ENCODE data around the gene SKI.

SKI gene

DNA sequence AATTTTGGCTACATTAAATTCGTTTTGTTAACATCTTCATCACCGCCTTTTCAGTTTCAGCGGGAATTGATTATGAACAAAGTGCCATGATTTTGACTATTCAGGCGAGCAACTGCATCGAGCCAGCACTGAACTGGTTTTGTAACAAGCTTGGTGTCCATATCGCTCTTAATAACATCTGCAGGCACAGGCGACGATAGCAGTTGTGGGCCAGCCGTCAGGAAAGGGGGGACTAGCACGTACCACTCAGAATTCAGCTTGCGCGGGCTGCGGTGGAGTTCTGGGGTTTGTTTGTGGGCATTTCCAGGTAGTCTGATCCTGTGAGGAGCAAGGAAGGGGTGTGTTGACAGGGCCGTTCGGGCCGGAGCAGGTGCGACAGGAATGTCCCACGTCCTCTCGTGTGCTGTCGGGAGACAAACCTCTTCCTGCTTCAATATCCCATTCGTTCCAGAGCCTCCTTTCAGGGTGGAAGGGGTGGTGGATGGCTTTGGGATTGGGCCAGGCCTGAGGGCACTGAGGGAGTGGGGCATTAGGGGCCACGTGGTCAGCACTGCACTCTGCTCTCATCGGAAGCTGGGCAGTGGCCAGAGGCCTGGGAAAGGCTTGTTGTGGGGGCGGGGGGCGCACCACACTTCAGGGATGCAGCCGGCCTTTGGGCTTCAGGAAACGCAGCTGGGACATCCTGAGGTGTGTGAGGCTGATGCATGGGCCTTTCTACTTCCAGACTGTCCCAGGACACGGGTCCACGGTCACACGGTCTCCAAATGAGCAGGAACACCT lies 39.1 kb downstream of the SKI start:
- DNase-seq, result no peak

DNA sequence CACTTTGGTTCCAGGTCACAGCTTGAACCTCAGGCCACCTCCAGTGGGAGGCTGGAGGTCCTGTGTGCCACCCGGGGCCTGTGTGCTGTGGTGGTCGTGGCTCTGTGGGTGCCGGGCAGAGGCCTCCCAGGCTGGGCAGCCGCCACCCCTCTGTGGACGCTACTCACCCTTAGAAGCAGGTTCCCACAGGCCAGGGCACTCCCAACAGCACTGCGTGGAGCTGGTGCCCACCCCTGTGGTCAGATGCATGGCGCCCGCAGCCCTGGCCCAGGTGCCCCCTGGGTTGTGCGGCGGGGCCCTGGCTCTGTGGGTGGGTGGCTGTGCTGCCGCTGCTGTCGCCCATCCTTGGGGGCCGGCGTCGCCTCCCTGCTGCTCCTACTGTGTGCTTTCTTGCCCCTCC lies 39.7 kb downstream of the SKI start:
- DNase-seq, result no peak

DNA sequence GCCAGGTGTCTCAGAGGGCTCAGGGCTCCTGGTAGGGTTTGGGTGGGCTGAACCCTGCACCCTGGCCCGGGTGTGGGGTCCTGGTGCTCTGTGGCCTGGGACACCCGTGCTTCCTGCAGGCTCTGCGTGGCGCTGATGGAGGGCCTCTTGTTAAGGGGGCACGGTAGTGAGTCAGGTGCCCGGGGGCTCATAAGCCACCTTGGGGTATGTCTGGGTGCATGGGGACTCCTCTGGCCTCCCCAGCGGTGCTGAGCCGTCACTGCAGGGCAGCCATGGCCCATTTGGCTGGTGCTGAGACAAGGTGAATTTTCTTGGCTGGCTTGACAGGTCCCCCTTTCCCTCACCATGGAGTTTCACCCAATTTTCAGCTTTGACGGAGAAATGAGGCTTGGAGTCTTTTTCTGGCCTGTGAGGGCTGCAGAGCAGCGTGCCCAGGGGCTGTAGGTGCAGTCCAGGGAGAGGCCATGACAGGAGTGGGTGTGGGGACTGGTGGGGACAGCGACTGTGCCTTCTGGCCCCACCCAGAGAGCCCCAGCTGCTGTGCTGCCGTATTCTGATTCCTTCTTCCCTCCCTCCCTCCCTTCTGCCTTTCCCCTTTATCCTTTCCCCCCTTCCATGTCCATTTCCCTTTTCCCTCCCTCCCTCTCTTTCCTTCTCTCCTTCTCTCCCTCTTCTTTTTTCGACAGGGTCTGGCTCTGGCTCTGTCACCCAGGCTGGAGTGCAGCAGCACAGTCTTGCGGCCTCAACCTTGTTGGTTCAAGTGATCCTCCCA lies 40.4 kb downstream of the SKI start:
- no peak for DNase-seq

DNA sequence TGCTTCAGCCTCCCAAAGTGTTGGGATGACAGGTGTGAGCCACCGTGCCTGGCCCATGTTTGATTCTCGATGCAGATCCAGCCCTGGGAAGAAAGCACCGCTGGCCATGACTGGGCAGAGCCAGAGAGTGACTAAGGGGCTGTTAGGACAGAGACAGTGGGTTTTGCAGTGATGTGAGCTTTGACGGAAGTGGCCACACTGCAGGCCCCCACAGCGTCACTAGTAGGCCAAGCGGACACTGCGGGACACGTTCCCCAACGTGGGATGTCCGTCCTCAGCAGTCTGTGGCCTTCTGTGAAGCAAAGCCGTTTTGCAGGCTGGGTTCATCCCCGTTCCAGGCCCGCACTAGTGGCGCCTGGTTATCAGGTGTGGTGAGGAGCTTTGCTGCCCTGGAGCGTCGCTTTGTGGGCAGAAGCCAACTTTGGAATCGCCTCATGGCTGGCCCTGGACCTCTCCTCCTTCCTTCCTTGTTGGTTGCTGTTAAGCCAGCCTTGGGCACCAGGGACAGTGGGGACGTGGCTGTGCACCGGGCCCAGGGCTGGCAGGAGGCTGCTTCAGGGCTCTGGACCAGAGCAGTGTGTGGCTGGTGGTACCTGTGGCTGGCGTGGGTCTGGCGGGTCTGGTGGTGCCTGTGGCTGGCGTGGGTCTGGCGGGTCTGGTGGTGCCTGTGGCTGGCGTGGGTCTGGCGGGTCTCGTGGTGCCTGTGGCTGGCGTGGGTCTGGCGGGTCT lies 41.2 kb downstream of the SKI start:
- no peak for DNase-seq

DNA sequence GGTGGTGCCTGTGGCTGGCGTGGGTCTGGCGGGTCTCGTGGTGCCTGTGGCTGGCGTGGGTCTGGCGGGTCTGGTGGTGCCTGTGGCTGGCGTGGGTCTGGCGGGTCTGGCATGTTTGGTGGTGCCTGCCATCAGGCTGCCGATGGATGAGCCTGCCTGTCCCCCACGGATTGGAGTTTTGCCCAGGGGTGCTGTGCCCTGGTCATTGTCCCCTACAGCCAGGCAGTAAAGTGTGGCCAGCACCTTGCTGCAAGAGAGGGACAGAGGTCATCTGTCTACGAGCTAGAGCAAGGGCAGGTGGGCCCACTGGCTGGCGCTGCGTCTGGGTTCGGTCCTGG lies 41.8 kb downstream of the SKI start:
- no peak for DNase-seq

DNA sequence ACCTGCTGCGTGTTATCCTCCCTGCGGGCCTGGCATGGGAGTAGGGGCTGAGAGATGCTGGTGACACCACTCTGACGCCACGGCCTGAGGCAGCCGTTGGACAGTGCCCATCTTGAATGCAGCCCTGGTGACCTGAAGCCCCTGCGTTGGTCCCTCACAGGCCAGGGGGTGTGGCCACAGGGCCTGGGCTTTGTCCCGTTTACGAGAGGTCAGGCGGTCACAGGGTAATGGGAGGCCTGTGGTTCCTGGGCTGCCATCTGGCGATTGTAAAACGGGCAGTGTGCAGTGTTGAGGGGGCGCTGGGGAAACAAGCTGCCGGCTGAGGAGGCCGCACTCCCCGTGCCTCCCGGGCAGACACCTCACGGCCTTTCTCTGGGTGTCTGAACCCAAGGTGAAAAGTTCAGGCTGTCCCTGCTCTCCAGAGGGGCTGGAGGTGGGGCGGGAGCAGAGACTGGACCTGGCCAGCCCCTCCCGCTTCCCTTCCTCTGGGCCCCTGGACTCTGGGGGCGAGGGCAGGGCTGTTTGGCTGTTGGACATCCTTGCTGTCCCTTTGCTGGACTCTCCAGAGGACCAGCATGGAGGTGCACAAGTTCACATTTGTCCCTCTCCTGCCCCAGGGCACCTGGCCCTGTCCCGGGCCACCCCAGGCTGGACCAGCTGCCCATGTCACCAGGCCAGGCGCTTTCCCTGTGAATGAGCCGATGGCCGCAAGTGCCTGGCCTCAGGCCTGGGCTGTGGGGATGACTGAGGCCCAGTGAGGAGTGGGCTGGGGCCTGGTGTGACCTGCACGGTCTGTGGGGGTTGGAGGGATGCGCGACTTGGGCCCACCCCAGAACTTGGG lies 42.4 kb downstream of the SKI start:
- DNase-seq, result no peak

DNA sequence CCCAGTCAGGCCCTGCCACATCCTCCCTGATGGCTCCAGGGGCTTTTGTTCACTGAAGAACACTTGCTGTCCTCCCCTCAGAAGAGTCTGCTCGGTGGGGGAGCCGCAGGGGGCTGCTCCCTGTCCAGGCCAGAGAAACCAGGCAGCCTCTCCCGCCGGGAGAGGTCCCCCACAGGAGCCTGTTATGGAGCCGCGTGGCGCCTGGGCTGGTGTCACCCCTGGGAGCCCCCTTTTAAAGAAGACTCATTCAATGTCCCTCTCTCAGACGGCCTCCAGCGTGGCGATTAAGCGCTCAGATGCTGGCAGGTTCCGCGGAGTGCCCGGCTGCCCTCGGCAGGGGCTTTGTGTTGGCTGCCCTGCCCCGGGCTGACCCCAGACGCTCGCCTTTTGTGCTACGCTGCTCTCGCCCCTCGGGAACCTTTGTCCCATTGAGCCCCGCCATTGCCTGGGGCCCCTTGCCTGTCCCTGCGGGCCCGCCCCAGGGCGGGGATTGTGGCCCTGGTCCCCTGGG lies 43.1 kb downstream of the SKI start:
- DNase-seq, result no peak

DNA sequence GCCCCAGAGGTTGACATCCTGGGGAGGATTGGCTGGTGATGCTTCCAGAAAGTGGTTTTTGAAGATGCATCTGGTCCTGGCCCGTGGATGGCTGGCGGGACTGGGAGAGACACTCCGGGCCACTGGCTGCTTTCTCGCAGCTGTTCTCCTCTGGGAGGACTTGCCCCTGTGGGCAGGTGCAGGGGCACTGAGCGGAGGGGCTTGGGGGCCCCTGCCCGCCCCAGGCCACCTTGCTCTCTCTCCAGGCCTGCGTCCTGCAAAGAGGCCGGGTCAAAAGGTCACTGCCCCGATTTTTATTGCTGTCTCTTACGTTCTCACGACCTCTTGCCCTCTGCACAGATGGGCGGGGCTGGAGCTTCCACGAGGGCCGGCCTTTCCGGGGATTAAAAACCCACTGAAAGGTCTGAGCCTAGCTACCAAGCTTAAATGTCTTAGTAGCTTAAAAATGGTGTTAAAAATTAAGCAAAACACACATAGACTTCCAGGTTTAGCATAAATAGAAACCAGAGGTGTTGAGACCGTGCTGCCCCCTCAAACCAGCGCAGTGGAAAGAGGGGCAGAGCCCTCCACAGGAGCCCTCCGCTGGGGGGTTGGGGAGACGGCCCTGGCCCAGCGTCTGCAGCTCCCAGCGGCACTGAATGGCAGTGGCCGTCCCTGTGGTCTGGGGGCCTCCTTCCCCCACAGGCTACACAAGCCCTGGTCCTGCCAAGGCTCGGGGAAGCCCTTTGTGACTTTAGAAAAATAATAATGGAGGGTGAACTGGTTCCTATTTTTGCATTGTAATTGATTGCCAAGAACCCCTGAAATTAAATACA lies 43.9 kb downstream of the SKI start:
- no peak for DNase-seq

DNA sequence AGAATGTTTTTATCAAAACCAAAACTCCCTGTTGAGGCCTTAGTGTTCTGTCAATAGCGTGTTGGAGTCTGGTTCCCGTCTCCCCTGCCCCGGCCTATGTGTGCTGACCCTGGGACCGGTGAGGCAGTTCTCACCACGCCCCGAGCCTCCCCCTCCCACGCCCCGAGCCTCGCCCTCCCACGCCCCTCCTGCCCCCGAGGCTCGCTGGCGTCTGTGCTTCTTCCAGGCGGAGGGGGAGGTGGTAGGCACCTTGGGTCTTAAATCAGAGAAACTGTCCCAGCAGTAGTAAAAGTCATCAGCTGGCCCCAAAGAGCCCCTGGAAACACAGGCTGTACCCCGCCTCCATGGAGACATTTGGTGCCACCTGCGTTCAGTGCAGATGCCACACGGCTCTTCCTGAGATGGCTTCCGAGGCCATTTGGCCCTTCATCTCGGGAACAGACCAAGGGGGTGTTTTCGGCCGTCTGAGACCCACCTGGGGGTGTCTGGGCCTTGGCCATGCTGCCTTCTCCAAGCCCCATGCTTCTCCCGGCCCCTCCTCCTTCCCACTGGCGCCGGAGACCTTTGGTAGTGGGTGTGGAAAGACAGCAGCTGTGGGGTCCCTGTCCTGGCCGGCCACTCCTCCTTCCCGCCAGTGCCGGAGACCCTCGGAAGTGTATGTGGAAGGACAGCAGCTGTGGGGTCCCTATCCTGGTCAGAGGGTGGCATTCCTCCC lies 44.7 kb downstream of the SKI start:
- DNase-seq, result no peak

DNA sequence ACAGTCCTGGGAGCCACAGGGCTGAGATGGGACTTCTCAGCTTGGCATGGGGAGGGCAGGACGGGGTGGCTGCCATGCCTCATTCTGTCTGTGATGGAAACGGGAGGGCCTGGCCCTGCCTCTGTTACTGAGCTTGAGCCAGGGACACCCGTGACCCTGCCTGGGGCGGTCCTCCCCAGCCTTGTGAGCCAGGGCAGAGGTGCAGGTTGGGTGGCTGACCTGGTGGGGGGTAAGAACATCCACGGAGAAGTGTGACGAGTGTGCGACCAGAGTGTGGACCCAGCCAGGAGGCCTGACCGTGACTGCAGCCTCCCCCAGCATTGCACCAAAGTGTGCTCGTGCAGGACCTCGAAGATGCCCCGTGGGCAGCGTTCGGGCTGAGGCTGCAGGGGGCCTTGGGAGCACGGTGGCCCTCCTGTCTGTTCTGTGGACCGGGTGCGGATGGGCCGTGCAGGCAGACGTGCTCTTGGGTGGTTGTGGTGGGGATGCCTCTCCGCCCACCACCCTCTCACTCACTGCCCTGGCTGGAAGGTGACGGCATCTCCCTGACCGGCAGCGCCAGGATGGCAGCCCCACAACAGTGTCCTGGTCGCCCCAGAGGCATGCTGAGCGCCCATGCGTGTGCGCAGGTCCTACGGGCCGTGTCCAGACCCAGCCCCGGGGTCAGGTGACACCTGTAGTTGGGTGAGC lies 45.4 kb downstream of the SKI start:
- DNase-seq, result no peak

DNA sequence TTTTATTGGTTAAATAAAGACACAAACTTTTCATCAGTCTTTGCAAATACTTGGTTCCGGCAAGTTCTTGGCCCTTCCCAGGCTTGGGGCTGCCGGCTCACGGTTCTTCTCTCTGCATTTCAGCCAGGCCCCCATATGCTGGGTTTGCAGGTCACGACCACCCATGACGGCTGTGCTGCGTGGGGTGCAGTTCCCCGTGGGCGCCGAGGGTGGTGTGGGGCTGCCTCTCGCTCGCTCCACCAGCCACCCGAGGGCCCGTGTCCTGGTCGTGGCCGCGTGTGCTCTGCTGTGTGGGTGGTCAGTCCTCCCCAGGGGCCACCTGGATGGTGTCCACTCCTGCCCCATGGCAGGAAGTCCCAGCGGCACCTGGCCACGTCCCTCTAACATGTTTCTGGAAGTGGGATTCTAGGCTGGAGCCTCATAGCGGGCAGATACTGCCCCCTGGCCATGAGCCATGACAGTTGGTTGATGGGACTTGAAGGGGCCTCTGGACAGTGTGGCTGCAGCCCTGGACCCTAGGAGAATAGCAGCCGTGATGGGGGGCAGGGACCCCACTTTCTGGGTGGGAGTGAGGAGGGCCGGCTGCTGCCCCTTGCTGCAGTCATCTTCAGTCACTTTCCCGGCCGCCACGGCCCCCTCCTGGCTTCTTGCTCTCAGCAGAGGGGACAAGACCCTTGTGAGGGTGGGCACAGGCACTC lies 46.3 kb downstream of the SKI start:
- DNase-seq, result no peak

DNA sequence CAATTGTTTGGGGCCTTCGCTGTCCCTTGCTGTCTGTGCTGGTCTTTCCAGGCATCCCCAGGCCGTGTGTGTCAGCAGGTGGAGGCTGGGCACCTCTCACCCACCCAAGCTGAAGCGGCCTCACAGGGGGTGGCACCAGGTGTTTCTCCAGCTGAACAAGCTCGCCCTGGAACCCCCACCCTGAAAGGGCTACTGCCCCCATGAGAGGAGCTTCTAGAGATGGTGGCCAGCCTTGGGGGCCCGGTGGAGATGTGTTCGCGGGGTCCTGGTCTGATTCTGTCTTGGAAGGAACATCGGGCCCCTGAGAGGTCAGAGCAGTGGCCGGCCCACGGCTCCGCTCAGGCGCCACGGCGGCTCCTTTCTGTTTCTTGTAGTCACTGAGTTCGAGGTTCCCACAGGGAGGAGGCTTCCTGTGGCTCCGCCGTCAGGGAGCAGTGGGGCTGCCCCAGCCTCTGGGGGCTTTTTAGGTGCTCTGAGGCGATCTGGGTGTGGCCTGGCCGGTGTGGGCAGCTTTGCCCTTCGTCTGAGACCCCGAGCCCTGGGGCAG lies 46.9 kb downstream of the SKI start:
- no peak for DNase-seq

DNA sequence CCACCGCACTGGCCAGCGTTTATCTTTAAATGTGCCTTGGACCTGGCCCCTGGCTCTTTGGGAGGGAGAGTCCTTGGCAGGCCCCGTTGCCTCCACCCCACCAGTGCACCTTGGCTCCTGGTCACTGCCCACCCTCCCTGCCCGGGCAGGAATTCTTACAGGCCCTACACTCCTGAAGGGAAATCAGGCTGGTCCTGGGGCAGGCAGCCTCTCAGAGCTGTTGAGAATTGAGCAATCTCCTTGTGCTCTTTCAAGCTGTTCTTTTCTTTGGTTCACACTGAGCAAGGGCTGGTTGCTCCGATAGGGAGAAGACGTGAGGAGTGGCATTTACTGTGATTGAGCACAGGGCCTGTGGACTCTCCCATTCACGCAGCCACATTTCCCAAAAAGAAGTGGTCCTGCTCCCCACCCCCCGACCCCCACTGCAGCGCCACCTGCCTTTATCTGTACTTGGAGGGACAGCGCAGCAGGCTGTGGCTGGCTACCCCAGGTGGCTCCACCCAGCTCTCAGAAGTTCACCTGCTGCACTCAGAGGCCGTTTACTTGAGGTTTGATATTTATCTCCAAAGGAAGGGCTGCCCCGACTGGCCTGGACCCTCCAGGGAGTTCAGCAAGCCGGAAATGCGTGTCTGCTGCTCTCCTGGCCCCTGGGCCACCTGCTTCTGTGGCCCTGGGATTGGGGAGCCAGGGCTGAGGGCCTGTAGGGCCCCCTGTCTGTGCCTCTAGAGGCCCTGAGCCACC lies 47.8 kb downstream of the SKI start:
- no peak for DNase-seq

DNA sequence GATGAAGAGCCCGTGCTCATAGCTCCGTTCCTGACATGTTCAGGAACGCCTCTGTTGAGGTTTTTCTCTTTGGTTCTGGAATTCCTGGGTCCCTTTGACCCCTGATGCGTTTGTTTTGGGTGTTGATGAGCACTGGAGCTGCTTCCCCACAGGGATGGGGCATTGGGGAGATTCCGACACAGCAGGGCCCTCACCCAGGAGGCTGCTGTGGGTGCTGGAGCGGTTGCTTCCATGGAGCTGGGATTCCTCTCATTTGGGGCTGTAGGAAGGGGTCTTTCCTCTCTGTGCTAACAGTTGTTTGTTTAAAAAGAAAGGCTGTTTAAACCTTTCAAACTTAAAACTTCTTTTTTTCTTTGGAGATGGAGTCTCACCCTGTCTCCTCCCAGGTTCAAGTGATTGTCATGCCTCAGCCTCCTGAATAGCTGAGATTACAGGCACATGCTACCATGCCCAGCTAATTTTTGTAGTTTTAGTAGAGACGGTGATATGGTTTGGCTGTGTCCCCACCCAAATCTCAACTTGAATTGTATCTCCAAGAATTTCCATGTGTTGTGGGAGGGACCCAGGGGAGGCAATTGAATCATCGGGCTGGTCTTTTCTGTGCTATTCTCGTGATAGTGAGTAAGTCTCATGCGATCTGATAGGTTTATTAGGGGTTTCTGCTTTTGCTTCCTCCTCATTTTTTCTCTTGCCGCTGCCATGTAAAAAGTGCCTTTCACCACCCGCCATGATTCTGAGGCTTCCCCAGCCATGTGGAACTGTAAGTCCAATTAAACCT lies 48.9 kb downstream of the SKI start:
- DNase-seq, result peak; percentile 8

DNA sequence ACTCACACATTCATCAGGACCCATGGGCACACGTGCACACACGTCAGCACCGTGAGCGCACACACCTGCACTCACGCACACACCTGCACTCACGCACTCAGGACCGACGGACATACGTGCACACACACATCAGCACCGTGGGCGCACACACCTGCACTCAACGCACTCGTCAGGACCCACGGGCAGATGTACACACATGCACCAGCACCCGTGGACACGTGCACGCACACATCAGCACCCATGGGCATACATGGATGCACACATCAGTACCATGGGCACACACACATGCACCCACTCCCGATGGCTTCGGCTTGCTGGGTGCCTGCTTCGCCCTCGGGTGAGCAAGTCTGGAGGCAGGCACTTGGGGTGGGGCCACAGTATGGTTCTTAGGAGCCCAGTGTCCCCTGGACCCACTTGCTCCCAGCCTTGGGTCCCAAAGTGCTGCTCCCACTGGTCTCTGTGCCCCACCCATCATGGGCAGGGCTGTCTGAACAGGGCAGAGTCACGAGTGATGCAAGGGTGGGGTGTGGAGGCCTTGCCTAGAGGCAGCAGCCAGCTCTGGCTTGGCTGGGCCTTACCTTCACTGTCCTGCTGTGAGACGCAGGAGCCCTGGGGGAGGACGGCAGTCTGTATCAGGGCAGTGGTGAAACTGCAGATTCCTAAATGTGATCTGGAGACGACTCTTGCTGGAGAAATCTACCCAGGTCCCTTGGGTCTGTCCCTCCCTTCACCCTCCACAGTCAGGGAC lies 49.8 kb downstream of the SKI start:
- no peak for DNase-seq

DNA sequence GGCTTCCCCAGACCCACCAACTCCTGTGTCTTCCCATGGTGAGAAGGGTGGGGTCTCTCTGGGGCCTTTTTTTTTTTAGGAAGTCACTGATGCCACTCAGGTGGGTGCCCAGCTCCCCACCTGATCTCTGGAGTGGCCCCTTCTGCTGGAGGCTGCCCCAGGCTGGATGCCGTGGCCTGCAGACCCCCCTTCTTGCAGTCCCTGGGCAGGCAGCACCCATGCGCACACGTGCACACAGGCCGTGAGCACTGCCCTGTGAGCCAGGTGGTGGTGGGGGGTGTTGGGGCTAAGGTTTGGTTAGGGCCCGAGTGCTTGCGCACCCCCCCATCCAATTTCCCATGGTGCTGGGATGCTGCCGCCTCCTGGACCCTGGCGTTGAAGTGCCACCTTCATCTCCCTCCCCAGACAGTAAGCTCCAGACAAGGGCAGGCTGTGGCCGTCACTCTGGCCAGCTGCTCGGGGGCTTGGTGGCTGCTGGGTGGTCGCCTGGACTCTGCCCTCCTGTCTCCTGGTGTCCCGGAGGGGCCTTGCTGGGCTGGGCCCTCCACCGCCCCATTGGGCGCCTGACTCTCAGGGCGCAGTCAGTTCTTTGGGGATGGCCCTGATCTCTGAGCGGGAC lies 50.6 kb downstream of the SKI start:
- no peak for DNase-seq

DNA sequence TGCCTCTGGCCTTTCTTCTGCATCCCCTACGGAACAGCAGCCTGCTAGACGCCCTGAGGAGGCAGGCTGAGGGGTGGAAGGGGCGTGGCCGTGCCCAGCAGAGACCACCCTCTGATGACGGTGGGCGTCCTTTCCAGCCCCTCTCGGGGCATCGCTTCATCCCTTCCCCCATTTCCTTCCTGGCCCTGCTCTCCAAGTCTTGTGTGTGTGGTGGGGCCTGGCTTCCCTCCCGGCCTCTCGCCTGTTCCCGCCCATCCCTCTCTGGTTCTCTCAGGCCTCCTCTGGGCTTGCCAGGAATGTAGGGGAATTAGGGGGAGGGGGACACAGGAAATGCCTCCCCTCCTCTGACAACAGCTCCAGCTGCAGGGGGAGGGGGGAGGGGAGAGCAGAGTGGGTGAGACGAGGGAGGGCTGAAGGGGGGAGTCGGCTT lies 51.1 kb downstream of the SKI start:
- DNase-seq, result peak; percentile 12

Data from amniotic stem cell (primary cell).